ENCODE data around the gene KCNJ4.
A peak's percentile ranks its signal among the peaks of the same experiment; 100 is the strongest.
"Not testable (repeated sequence)": the region's sequence is repeated elsewhere in the genome, so short reads cannot be mapped to it uniquely, and the experiment has no call there.

KCNJ4 gene

GRCh38 chr22:38413085-38414008, 41.7 kb downstream of the KCNJ4 start:
- no peak for DNase-seq (ENCODE audit: low spot score)
- no peak for FAIRE-seq

GRCh38 chr22:38412435-38413084, 42.4 kb downstream of the KCNJ4 start:
- DNase-seq (ENCODE audit: low spot score) (no peak), FAIRE-seq (no peak)

GRCh38 chr22:38411016-38411415, 44.0 kb downstream of the KCNJ4 start:
- no peak for FAIRE-seq

GRCh38 chr22:38409916-38410315, 45.1 kb downstream of the KCNJ4 start:
- FAIRE-seq; DNase-seq (ENCODE audit: low spot score): not testable (repeated sequence)

More at GRCh38 chr22:38411016-38411415, 44.0 kb downstream of the KCNJ4 start:
- DNase-seq (ENCODE audit: low spot score) = no peak

- DNase-seq (ENCODE audit: low spot score) (no peak), FAIRE-seq (no peak)
Observed at GRCh38 chr22:38406617-38407016, 48.4 kb downstream of the KCNJ4 start.

- no peak for FAIRE-seq
- DNase-seq (ENCODE audit: low spot score) = no peak
Observed at GRCh38 chr22:38404419-38404818, 50.6 kb downstream of the KCNJ4 start.

DNA sequence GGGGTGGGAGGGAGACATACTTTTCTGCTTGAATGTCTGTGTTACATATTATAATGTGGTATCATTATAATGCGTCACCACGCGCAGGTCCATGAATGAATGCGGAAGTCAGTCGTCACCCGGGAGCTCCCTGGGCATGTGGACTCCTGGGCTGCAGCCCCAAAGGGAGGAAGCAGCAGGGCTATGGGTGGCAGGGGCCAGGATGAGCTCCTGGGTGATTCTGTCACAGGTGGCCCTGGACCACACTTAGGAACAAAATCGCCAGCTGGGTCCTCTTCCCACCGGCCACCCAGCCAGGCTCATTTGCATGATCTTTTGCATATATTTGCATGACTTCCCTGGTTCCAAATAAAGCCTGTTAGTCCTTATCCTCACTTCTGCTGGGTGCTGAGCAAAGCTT, 51.2 kb downstream of the KCNJ4 start:
- FAIRE-seq (no peak), DNase-seq (ENCODE audit: low spot score) (no peak)

- no peak for DNase-seq (ENCODE audit: low spot score)
Observed at GRCh38 chr22:38402204-38402603, 52.8 kb downstream of the KCNJ4 start.

GRCh38 chr22:38401336-38402084, 53.5 kb downstream of the KCNJ4 start:
- no peak for DNase-seq (ENCODE audit: low spot score)
- no peak for FAIRE-seq

More at GRCh38 chr22:38402204-38402603, 52.8 kb downstream of the KCNJ4 start:
- FAIRE-seq = no peak

GRCh38 chr22:38400256-38400655, 54.7 kb downstream of the KCNJ4 start:
- peak; percentile 48 for FAIRE-seq
- not testable (repeated sequence) for DNase-seq (ENCODE audit: low spot score)

GRCh38 chr22:38398609-38399461, 56.2 kb downstream of the KCNJ4 start:
- DNase-seq (ENCODE audit: low spot score) (peak; percentile 55), FAIRE-seq (no peak)

GRCh38 chr22:38398181-38398608, 56.8 kb downstream of the KCNJ4 start:
- peak; percentile 5 for DNase-seq (ENCODE audit: low spot score)

DNA sequence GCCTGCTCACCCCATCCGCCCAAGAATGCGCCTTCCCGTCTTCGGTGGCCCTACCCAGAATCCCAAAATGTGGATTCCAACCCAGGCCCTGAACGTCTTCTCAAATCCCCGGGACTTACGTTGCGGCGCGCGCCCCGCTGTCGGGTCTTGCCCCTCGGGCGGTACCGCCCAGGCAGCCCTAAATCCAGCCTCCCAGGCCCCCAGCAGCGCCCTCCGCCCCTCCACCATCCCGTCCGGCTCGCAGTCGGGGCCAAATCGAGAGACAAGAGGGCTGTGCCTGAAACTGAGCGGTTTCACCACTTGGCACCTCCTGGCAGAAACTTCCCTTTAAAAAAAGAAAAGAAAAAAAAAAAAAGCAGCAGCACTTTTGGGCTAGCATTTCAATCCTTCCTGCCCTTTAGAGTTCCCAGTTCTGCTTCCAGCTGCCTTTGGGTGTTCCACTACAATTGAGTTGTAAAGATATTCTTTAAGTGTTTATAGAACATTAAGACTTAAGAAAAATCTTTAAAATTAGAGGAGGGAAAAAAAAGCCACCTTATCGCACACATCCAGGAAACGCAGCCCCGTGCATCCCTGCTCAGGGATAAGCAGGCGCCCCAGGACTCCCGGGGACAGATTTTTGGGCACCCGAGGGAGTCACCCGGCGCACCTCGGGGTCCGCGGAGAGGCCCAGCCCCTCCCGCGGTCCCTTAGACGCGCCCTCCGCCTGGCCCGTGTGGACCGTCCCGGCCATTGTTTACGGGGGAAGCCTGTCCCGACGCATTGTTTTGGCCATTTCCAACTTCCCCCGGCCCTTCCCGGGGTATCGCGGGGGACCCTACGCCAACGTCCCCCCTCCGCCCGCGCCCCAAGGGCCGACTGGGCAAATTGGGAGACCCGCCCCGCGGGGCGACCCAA, 57.6 kb downstream of the KCNJ4 start:
- no peak for FAIRE-seq
- no peak for DNase-seq (ENCODE audit: low spot score)

More at GRCh38 chr22:38398181-38398608, 56.8 kb downstream of the KCNJ4 start:
- FAIRE-seq = not testable (repeated sequence)

DNA sequence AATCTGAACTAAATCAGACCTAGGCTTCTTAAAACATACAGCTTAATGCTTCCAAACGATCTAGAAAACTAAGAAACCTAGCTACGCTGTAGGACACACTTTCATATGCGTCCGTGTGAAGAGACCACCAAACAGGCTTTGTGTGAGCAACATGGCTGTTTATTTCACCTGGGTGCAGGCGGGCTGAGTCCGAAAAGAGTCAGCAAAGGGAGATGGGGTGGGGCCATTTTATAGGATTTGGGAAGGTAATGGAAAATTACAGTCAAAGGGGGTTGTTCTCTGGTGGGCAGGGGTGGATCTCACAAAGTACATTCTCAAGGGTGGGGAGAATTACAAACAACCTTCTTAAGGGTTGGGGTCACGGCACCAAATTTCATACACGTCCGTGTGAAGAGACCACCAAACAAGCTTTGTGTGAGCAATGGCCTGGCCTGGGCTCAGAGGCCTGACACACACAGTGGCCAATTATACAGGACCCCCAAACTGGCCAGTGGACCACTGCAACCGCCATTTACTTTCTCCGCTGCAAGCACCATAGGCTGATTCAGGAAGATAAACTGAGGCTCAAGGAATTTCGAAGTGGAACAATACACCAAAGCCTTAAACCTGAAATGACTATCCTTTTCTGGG, 58.4 kb downstream of the KCNJ4 start:
- not testable (repeated sequence) for FAIRE-seq; DNase-seq (ENCODE audit: low spot score)

DNA sequence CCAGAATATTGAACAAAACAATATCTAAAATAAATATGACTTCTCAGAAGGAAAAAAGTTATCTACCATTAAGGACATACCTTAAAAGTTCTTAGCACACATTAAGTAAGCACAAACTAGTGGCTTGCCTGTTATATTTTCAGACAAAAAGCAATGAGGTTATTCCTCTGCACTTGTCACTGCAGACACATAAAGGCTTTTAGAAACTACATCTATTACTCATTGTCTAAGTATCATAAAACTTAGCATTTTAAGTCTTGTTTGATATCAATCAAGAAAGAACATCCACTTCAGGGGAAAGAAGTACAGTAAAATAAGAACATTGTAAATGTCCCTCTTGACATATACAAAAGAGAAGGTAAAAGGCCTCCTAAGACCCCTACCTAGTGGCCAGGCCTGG, 59.1 kb downstream of the KCNJ4 start:
- DNase-seq (ENCODE audit: low spot score) (peak; percentile 9), FAIRE-seq (peak; percentile 2)

GRCh38 chr22:38394929-38395624, 59.9 kb downstream of the KCNJ4 start:
- FAIRE-seq; DNase-seq (ENCODE audit: low spot score): not testable (repeated sequence)

DNA sequence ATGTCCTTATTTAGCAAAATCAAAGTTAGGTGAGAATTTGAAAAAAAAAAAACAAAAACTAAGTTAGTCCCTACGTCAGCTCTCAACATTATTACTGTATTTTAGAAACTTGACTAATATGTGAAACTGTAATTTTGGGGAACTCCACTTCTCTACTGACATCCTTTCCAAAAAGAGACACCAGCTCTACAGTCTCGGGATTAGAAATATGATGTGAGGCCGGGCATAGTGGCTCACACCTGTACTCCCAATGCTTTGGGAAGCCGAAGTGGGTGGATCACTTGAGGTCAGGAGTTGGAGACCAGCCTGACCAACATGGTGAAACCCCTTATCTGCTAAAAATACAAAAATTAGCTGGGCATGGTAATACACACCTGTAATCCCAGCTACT, 65.6 kb downstream of the KCNJ4 start:
- not testable (repeated sequence) for DNase-seq (ENCODE audit: low spot score); FAIRE-seq

All from RCC 7860 (cell line).